ENCODE data around the gene FGD6.

Gene FGD6

GRCh38 chr12:95195122-95195521 lies 22.1 kb downstream of the FGD6 start:
- Histone ChIP-seq H3K27ac (no peak overlapping the region), H3K9me3 (ENCODE audit: control insufficient read depth, low read length) (no peaks in the 10 kb centered on the region), H3K27me3 (ENCODE audit: control insufficient read depth, insufficient read depth, low read length) (no peaks in the 10 kb centered on the region), H2AFZ (no peak overlapping the region), H3K4me1 (no peaks in the 10 kb centered on the region), H3K9ac (no peak overlapping the region), H3K79me2 (peaks cover 2% of the 10 kb centered on the region), H3K4me2 (ENCODE audit: low read length) (no peak overlapping the region), H3K4me3 (ENCODE audit: low read depth, low read length) (no peak overlapping the region), H3K36me3 (ENCODE audit: control insufficient read depth, insufficient read depth, low read length) (no peaks in the 10 kb centered on the region)
- TF ChIP-seq CTCF (IDR thresholded peaks at IDR 0.05), result no peak

- no peaks in the 10 kb centered on the region for H3K36me3 ChIP-seq (ENCODE audit: control insufficient read depth, insufficient read depth, low read length)
- H3K4me1 ChIP-seq, result peaks cover 3% of the 10 kb centered on the region
- H3K9ac ChIP-seq, result no peak overlapping the region
- H3K79me2 ChIP-seq, result peaks cover 2% of the 10 kb centered on the region
- no peak overlapping the region for H3K4me2 ChIP-seq (ENCODE audit: low read length)
- no peaks in the 10 kb centered on the region for H3K9me3 ChIP-seq (ENCODE audit: control insufficient read depth, low read length)
- no peak for TF ChIP-seq CTCF (IDR thresholded peaks at IDR 0.05)
- no peaks in the 10 kb centered on the region for H3K27me3 ChIP-seq (ENCODE audit: control insufficient read depth, insufficient read depth, low read length)
- no peak overlapping the region for H3K27ac ChIP-seq
- H2AFZ ChIP-seq, result no peak overlapping the region
- no peak overlapping the region for H3K4me3 ChIP-seq (ENCODE audit: low read depth, low read length)
These were observed 24.1 kb downstream of the FGD6 start for GRCh38 chr12:95193139-95193538.

- peaks cover 2% of the 10 kb centered on the region for H3K79me2 ChIP-seq
- no peaks in the 10 kb centered on the region for H3K9me3 ChIP-seq (ENCODE audit: control insufficient read depth, low read length)
- H2AFZ ChIP-seq, result no peak overlapping the region
- H3K4me1 ChIP-seq, result peaks cover 9% of the 10 kb centered on the region
- H3K27me3 ChIP-seq (ENCODE audit: control insufficient read depth, insufficient read depth, low read length), result no peaks in the 10 kb centered on the region
- no peaks in the 10 kb centered on the region for H3K36me3 ChIP-seq (ENCODE audit: control insufficient read depth, insufficient read depth, low read length)
- H3K9ac ChIP-seq, result no peak overlapping the region
- TF ChIP-seq CTCF (IDR thresholded peaks at IDR 0.05), result no peak
- H3K27ac ChIP-seq, result no peak overlapping the region
- H3K4me2 ChIP-seq (ENCODE audit: low read length), result no peak overlapping the region
- no peak overlapping the region for H3K4me3 ChIP-seq (ENCODE audit: low read depth, low read length)
These were observed 25.0 kb downstream of the FGD6 start for GRCh38 chr12:95192271-95192670.

- H2AFZ ChIP-seq, result no peak overlapping the region
- H3K79me2 ChIP-seq, result peaks cover 2% of the 10 kb centered on the region
- H3K4me2 ChIP-seq (ENCODE audit: low read length), result no peak overlapping the region
- no peaks in the 10 kb centered on the region for H3K9me3 ChIP-seq (ENCODE audit: control insufficient read depth, low read length)
- H3K4me3 ChIP-seq (ENCODE audit: low read depth, low read length), result no peak overlapping the region
- H3K36me3 ChIP-seq (ENCODE audit: control insufficient read depth, insufficient read depth, low read length), result no peaks in the 10 kb centered on the region
- TF ChIP-seq CTCF (IDR thresholded peaks at IDR 0.05), result no peak
- H3K27me3 ChIP-seq (ENCODE audit: control insufficient read depth, insufficient read depth, low read length), result no peaks in the 10 kb centered on the region
- no peak overlapping the region for H3K9ac ChIP-seq
- no peak overlapping the region for H3K27ac ChIP-seq
- H3K4me1 ChIP-seq, result peaks cover 9% of the 10 kb centered on the region
These were observed 26.1 kb downstream of the FGD6 start for GRCh38 chr12:95191060-95191696.

- Histone ChIP-seq H3K36me3 (ENCODE audit: control insufficient read depth, insufficient read depth, low read length) (no peaks in the 10 kb centered on the region), H3K27me3 (ENCODE audit: control insufficient read depth, insufficient read depth, low read length) (no peaks in the 10 kb centered on the region), H3K79me2 (no peaks in the 10 kb centered on the region), H3K9me3 (ENCODE audit: control insufficient read depth, low read length) (no peaks in the 10 kb centered on the region), H3K4me2 (ENCODE audit: low read length) (no peak overlapping the region), H2AFZ (peak overlapping the region; percentile 74), H3K4me3 (ENCODE audit: low read depth, low read length) (no peak overlapping the region), H3K4me1 (peaks cover 9% of the 10 kb centered on the region), H3K27ac (peak overlapping the region; percentile 37), H3K9ac (no peak overlapping the region)
- no peak for TF ChIP-seq CTCF (IDR thresholded peaks at IDR 0.05)
These were observed 29.3 kb downstream of the FGD6 start for GRCh38 chr12:95187865-95188415.

All from parathyroid adenoma (tissue), 2 donors.